Measurements from ENCODE around the gene IFT80.
A peak's percentile ranks its signal among the peaks of the same experiment; 100 is the strongest.

The IFT80 gene

DNA sequence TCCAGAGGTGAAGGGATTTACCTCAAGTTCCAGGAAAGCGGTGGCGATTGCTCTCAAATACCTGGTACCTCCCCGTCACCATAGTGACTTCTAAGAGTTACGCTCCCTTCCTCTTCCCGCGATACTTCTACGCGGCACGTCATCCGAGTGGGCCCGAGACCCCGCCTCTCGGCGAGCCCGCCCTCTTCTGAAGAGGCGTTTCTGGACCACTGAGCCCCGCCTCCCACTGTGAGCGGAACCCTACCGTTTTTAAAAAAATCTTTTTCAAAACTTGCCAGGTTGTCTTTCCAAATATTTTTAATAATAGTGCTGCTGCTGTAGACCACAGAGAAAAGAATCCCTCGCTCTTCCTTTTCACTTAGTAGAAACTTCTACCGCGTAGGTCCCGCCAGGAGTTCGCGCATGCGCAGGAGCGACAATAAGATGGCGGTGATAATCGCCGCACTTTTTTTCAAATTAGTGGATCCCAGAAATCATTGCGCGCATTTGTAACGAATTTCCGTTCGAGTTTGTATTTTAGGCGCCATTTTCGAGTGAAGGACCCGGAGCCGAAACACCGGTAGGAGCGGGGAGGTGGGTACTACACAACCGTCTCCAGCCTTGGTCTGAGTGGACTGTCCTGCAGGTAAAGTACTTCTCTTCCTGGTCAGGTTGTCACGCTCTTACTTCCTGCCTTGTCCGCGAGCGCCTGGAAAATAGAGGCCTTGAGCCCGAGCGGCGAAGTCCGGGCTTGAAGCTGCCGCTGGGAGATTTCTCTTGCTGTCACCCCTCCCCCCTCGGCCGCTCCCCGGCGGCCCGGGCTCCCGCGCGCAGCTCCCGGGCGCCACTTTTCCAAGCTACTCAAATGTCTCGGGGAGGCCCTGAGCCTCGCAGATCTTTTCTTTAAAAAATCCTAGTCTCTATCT lies at the start of gene IFT80, which contains the start of gene SMC4:
Gene IFT80 (minus strand): TSS at position 101 of the 905 bp plus-strand sequence. CDS start 14,625 bp downstream, outside the sequence.
Gene SMC4 (plus strand): TSS at position 526 of the 905 bp plus-strand sequence. CDS start 1,177 bp downstream, outside the sequence.
- peak; percentile 83 for DNase-seq

DNA sequence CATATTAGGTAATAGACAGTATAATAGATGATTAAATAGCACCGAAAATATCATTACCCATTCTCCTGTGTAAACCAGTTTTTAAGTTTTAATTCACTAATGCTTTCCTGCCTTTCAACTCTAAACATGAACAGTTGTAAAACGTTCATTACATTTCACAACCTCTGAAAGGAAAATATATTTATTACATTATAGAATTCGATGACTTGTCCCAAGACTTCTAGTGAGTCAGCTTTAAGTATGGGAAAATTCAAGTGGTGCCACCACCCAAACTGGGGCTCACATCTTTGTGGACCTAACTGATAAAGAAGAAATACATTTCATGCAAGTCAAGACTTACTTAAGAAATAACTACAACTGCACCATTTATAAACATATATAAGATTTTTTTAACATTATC lies 48.5 kb upstream of the IFT80 start:
- no peak for DNase-seq

DNA sequence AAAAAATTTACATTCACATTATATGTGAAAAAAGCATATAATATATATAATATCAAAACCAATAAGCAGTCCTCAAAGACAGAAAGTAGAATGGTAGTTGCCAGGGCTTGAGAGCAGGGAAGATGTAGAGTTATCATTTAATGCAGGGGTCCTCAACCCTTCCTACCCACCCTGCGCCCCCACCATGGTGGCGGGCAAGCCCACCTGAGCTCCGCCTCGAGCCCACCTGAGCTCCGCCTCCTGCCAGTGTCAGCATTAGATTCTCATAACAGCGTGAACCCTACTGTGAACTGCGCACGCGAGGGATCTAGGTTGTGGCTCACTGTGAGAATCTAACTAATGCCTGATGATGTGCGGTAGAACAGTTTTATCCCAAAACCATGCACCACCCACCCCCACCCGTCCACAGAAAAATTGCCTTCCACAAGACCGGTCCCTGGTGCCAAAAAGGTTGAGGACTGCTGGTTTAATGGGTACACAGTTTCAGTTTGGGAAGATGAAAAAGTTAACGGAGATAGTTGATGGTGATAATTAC lies 47.6 kb upstream of the IFT80 start:
- no peak for DNase-seq

DNA sequence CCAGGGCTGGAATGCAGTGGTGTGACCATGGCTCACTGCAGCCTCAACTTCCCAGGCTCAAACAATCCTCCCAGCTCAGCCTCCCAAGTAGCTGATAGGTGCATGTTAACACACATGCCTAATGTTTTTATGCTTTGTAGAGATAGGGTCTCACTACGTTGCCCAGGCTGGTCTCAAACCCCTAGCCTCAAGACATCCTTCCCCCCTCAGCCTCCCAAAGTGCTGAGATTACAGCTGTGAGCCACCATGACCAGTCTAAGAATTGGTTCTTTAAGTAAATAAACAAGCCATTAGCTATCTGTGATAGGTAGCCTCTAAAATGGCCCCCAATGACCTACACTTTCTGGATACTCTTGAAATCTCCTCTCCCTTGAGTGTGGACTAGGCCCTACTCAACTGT lies 46.8 kb upstream of the IFT80 start:
- DNase-seq: no peak

DNA sequence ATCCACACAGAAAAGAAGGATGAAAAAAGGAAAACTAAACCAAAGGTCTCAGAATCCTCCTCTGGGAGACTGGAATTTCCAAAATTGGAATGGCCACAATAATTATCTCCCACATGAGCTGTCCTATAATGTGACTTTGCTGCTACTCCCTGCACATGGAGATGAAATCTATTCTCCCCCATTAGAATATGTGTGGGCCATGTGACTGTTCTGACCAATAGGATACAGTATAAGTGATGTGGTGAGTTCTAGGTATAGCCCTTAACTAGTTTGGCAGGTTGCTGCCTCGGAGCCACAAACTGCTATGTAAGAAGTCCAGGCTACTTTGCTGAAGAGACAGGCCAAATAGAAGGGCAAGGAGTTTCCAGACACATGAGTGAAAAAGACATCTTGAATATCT lies 45.4 kb upstream of the IFT80 start:
- DNase-seq: no peak

DNA sequence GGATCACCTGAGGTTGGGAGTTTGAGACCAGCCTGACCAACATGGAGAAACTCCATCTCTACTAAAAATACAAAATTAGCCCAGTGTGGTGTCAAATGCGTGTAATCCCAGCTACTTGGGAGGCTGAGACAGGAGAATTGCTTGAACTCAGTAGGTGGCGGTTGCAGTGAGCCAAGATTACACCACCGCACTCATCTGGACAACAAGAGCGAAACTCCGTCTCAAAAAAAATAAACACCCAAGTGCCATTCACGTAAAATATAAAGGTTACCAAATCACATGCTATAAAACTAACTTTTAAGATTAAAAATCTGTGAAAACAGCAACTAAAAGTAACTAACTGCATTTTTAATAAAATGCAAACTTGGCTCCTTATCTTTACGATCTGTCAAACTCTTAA lies 41.7 kb upstream of the IFT80 start:
- DNase-seq: no peak

DNA sequence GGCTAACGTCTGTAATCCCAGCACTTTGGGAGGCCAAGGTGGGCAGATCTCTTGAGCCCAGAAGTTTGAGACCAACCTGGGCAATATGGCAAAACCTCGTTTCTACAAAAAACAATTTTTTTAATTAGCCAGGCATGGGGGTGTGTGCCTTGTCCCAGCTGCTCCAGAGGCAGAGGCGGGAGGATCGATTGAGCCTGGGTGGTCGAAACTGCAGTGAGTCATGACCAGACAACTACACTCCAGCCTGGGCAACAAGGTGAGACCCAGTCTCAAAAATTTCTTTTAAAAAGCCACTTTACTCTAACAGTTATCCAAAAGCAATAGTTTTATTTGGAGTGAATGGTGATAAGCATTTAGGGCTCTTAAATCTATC lies 38.0 kb upstream of the IFT80 start:
- no peak for DNase-seq

DNA sequence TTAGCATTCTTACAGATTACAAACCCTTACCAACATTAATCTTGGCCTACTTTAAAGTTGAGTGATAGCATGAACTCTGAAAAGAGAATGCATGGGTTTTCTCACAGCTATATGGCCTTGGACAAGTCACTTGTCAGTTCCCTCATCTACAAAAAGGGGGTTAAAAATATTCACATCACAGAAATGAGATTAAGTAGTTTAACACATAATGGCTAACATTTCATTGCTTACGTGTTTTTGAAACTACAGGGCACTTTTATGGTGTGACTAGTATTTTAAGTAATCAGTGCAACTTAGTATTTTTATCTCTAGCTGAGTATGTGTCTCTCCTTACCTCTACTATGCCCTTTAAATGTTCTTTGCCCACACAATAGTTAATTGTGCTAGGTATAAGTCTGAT lies 36.7 kb upstream of the IFT80 start:
- DNase-seq: no peak

DNA sequence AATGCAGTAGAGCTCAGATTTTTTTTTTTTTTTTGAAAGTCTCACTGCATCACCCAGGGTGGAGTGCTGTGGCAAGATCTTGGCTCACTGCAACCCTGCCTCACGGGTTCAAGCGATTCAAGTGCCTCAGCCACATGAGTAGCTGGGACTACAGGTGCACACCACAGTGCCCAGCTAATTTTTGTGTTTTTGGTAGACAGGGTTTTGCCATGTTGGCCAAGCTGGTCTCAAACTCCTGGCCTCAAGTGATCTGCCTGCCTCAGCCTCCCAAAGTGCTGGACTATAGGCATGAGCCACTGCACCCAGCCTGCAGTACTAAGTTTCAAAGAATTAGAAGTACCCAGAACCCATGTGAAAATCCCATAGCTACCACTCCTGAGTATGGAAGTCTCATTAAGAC lies 36.1 kb upstream of the IFT80 start:
- DNase-seq: no peak

DNA sequence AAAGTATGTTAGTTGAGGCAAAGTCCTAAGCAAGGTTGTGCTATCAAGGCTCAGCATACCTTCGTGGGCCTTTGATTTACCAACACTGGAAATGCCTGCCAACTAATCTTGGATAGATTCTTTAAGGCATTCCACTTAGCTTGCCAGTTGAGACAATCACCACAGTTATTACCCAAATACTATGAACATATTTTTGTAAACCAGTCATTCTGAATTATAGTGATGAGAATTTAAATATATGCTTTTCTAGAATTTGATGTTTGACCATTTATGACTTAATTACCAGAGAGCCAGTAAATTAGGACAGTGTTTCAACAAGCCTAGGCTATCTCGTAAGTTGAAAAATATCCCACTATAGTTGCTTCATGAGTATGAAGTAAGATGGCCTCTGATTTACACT lies 35.0 kb upstream of the IFT80 start:
- DNase-seq: no peak

DNA sequence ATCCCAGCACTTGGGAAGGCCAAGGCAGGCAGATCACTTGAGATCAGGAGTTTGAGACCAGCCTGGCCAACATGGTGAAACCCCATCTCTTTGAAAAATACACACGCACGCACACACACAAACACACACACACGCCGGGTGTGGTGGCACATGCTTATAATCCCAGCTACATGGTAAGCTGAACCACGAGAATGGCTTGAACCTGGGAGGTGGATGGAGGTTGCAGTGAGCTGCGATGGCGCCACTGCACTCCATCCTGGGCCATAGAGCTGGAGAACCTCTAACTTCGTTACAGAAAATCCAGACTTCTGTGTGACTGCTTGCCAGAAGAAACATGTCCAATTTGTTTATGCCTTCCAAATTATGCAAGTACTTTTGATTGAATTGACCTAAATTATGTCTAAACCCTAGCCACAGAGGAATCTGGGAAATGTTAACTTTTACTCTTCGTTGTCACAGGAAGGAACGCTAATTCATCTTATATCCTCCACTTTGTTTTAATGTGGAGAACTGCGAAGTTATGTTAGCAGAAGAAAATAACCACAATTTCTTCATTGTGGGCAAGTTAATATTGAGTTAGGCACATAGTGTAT lies 28.9 kb upstream of the IFT80 start:
- DNase-seq: no peak

DNA sequence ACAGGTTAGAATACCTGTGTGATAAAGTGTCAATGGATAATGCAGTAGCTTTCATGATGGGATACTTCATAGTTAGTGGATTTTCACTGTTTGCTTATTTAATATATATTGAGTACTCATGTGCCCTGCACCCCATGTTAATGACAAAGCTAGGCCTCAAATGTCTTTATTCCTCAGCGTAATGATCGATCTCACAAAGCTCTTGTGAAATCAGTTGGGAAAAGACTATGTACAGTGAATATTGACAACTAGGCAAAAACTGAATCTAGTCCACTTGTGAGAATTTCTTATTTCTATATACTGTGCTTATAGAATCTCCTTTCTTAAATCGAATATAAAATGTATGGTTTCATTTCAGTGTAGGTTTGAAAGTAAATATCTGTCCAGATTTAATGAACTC lies 18.3 kb upstream of the IFT80 start:
- no peak for DNase-seq

DNA sequence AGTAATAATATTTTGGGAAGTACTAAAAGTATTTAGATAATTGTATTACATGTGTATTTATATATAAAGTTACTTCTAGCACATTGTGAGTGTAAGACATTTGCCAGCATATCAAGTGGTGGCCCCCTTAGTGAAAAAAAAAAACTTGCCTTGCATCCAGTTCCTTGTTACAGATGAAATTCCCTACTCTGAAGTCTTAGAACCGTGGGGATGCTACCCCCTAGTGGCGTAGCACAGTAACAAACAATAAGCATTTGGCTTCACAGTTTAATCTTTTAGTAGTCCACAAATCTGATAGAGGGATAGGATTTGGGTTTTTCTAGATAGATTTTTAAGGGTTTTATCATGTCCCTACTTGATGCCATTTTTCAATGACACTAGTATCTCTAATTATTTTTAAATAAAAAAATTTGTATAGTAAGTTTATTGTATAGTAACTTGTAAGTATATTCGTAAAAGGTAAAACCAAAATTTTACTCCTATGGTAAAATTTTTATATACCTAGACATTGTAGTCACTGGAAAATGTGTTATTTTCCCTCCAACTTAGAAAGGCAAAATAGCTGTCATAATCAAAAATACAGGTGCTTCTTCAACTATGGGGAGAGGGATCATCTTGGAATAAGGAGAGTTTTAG lies 14.7 kb upstream of the IFT80 start:
- peak; percentile 66 for DNase-seq

DNA sequence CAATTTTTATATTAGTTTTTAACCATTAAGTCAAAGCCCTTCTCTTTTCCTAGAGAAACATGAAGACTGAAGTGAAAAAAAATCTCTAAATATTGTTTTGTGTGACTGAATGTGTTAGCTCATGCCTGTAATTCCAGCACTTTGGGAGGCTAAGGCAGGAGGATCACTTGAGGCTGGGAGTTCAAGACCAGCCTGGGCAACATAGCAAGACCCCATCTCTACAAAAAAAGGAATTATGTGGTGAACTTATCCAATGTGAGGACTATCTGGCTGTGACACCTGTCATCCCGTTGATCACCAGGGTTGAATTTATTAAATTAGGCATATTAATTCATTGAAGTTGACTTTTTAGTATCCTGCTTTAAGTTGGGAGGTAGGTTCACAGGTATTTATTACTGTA lies 13.5 kb upstream of the IFT80 start:
- DNase-seq: no peak

DNA sequence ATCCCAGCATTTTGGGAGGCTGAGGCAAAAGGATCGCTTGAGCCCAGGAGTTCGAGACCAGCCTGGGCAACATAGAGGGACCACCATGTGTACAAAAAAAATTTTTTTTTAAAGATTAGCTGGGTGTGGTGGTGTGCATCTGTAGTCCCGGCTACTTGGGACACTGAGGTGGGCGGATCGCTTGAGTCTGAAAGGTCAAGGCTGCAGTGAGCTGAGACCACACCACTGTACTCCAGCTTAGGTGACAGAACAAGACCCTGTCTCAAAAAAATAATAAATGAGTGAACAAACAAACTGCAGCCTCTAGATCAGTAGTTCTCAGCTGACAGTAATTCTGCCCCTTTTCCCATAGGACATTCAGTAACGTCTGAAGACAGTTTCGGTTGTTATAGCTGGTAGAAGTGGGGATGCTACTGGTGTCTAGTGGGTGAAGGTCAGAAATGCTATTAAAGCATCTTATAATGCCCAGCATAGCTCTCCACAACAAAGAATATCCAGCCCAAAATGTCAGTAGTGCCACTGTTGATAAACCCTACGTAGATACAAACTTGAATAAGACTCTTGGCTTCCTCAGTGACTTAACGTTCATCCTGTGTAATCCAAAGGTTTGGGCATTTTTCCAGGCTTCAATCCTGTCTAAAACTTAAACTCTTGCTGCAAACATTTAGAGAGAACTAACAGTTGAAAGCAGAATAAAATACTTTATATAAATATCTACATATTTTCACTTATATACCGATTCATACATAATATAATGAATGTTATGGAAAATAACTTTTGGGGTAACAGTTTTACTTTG lies 11.0 kb upstream of the IFT80 start:
- DNase-seq: no peak

DNA sequence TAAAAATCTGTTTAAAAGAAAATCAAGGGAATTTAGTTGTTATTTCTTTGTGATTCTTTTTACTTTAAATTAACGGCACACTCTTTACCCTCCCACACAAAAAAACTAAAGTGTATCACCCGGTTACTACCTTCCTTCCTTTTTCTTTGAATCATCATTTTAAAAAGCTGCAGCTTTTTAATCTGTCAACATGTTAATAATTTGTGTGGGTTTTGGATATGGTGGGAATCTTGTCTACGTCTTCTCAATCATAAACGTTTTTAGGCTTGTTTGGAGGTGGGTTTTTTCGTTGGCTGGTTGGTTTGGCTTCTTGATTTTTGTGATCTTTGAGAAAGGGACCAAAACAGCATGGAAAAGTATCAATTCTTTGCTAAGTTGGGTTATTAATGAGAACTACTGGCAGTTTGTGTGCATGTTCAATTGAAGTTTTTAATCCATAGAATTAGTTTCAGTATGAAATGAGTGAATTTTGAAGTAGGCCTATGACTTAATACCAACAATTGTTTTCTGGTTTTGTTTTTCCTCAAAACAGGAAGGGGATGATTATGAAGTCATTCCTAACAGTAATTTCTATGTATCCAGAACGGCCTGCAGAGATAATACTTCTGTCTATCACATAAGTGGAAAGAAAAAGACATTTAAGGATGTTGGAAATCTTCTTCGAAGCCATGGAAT lies 4.9 kb upstream of the IFT80 start:
- no peak for DNase-seq

DNA sequence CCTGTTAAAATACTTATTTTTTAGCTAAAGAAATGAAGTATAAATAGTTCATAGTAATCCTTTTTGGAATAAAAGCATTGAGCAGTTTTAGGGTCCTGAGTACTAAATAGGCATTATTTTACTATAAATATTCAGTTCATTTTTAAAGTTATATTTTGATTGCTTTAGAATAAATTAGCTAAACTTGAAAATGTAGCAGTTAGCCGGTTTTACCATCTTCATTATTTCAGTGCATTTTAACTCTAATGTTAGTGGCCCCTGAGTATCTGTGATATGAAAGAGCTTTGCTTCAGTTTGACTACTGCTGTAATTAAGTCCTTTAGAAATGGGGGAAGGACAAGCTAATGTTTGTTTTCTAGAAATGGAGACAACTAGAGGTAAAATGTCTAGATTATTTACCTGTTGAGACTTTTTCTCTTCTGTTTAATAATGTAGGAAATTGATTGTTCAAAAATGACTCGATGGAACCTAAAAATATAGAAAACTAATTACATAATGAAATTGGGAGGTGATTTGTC lies 4.1 kb upstream of the IFT80 start:
- DNase-seq: no peak

DNA sequence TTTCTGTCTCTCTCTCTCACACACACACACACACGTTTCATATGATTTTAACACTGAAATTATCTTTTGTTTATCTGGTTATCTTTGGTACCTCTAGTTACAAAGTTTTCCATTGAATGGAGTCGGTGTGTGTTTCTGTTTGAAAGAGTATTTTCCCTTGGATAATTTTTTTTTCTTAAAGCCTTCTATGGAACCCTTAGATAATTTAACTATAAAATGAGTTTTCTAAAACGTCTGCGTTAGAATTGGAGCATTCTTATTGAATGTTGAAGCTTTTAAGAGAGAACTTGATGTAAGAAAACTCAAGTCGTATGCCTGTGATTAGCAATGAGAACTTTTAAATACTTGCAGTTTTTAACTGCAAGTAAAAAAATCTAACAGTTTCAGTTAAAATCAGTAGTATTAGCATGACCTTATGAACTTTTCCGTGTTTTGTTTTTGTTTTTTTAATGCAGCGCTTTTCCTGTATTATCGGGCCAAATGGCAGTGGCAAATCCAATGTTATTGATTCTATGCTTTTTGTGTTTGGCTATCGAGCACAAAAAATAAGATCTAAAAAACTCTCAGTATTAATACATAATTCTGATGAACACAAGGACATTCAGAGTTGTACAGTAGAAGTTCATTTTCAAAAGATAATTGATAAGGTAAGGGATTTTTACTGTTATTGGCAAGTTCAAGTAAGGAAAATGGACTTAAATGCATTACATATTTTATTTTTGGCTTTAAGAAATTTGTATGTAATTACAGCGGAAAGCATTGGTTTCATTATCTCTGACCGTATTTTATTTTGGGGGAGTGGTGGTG lies 3.4 kb upstream of the IFT80 start:
- no peak for DNase-seq

DNA sequence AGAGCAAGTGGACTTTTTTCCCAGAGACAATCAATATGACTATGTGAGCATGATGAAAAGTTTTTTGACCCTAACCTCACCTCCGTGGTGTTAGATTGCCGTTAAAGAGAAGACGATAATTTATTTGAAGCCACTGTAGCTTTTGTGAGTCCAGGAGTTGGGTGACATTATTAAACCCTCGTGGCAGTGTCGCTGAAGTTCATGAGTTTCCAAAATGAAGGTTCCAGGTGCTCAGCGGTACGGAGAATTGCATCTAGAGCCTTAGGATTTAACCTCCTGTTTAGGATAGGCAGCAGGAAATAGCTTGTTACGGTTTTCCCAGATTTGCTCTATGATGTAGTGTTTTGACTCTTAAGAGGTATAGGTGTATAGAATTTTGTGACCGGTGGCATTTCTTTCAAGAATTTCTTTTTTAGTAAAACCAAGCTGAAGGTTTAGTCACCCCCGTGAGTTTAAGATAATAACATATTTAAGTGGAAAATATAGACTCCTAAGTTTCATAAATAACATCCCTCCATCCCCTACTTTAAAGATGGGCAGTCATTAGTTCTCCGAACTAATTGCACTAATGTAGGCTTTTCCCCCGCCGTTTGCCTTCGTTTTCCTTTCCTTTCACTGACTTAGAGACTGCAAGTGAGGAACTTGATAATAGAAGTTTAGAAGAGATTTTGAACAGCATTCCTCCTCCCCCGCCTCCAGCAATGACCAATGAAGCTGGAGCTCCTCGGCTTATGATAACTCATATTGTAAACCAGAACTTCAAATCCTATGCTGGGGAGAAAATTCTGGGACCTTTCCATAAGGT lies 2.5 kb upstream of the IFT80 start:
- DNase-seq: peak; percentile 8

DNA sequence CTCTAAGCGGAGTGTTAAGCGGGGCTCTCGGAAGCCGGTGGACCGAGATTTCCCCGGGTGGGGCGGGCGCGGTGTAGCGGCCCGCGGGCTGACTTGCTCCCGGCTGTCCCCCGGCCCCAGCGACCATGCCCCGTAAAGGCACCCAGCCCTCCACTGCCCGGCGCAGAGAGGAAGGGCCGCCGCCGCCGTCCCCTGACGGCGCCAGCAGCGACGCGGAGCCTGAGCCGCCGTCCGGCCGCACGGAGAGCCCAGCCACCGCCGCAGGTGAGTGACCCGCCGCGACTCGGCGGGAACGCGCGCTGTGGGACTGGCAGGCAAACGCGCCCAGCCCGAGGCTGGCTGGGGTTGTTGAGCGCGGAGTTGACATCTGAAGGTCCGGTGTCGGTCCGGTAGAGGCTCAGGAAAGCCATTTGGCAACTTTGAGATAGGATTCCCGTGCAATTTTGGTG lies 1.7 kb upstream of the IFT80 start:
- DNase-seq: no peak

All from NCI-H524 treated with DMSO at 0.1 percent for 48 hours (cell line).